ENCODE results near the gene HACE1.

The HACE1 gene

DNA sequence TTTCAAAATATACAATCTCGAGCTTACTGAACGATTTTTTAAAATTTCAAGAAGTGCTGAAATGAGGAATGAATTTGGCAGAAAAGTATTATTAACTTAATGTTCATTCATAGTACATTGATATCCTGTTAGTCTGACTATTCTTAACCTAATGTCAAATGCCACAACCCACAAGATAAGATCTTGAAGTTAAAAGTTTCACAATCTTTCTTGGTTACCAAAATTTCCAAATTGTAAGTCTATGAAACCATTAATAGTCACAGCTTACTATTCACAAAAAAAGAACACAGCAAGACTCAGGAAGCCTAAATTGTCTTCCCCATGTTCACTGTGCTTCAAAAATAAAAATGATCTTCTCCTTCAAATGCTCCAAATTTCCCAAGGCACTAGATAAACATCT lies 71.3 kb downstream of the HACE1 start (continued):
- TF ChIP-seq ZNF174 (tag by site-specific recombination; IDR thresholded peaks at IDR 0.05), result no peak

DNA sequence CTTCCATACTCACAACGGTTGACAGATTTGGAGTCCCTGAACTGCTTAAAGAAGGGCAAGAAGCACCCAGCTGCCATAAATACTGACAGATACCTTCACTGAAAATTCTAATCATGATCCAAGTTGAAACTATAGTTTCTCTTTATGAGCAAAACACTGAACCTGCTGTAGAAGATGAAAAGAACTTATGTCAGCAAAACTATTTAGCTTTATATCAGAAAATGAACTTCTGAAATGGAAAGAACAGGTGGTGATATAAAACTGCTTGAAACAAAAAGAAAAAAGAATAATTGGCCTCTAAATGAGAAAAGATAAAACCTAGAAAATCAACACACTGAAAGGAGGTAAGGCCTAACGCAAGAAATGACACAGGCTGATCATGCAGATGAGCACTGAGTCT lies 72.4 kb downstream of the HACE1 start:
- CTCF ChIA-PET, result interaction anchor here (0.7 kb wide), 1 partner anchor 169 kb away, joined by 5 read pairs; the partner anchor contains the start of gene LIN28B
- Histone ChIP-seq H3K9me3 (ENCODE audit: control insufficient read depth, insufficient read depth, low read depth, low read length) (no peaks in the 10 kb centered on the region), H3K36me3 (ENCODE audit: control insufficient read depth in 2 of 2, insufficient read depth in 1 of 2, low read length in 2 of 2) (peaks cover under 1 to 22% of the 10 kb centered on the region in 2 experiments), H3K4me3 (ENCODE audit: low read depth, low read length) (no peak overlapping the region), H3K4me1 (ENCODE audit: control insufficient read depth, insufficient read depth, low read length) (no peaks in the 10 kb centered on the region), H3K27ac (ENCODE audit: extremely low read depth, low read depth, low read length) (no peak overlapping the region)
- TF ChIP-seq, protein P1, sequence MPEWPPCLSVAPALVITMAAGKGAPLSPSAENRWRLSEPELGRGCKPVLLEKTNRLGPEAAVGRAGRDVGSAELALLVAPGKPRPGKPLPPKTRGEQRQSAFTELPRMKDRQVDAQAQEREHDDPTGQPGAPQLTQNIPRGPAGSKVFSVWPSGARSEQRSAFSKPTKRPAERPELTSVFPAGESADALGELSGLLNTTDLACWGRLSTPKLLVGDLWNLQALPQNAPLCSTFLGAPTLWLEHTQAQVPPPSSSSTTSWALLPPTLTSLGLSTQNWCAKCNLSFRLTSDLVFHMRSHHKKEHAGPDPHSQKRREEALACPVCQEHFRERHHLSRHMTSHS (tag by site-specific recombination; IDR thresholded peaks at IDR 0.05), result no peak
- TF ChIP-seq ZNF423 (tag by site-specific recombination; IDR thresholded peaks at IDR 0.05), result no peak
- no peak for TF ChIP-seq ZFP41 (tag by site-specific recombination; IDR thresholded peaks at IDR 0.05; ENCODE audit: borderline replicate concordance)
- TF ChIP-seq ZNF837 (tag by site-specific recombination; IDR thresholded peaks at IDR 0.05), result no peak
- TF ChIP-seq, protein P2, sequence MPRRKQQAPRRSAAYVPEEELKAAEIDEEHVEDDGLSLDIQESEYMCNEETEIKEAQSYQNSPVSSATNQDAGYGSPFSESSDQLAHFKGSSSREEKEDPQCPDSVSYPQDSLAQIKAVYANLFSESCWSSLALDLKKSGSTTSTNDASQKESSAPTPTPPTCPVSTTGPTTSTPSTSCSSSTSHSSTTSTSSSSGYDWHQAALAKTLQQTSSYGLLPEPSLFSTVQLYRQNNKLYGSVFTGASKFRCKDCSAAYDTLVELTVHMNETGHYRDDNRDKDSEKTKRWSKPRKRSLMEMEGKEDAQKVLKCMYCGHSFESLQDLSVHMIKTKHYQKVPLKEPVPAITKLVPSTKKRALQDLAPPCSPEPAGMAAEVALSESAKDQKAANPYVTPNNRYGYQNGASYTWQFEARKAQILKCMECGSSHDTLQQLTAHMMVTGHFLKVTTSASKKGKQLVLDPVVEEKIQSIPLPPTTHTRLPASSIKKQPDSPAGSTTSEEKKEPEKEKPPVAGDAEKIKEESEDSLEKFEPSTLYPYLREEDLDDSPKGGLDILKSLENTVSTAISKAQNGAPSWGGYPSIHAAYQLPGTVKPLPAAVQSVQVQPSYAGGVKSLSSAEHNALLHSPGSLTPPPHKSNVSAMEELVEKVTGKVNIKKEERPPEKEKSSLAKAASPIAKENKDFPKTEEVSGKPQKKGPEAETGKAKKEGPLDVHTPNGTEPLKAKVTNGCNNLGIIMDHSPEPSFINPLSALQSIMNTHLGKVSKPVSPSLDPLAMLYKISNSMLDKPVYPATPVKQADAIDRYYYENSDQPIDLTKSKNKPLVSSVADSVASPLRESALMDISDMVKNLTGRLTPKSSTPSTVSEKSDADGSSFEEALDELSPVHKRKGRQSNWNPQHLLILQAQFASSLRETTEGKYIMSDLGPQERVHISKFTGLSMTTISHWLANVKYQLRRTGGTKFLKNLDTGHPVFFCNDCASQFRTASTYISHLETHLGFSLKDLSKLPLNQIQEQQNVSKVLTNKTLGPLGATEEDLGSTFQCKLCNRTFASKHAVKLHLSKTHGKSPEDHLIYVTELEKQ (tag by site-specific recombination; IDR thresholded peaks at IDR 0.05; ENCODE audit: borderline replicate concordance), result no peak
- TF ChIP-seq, protein P3, sequence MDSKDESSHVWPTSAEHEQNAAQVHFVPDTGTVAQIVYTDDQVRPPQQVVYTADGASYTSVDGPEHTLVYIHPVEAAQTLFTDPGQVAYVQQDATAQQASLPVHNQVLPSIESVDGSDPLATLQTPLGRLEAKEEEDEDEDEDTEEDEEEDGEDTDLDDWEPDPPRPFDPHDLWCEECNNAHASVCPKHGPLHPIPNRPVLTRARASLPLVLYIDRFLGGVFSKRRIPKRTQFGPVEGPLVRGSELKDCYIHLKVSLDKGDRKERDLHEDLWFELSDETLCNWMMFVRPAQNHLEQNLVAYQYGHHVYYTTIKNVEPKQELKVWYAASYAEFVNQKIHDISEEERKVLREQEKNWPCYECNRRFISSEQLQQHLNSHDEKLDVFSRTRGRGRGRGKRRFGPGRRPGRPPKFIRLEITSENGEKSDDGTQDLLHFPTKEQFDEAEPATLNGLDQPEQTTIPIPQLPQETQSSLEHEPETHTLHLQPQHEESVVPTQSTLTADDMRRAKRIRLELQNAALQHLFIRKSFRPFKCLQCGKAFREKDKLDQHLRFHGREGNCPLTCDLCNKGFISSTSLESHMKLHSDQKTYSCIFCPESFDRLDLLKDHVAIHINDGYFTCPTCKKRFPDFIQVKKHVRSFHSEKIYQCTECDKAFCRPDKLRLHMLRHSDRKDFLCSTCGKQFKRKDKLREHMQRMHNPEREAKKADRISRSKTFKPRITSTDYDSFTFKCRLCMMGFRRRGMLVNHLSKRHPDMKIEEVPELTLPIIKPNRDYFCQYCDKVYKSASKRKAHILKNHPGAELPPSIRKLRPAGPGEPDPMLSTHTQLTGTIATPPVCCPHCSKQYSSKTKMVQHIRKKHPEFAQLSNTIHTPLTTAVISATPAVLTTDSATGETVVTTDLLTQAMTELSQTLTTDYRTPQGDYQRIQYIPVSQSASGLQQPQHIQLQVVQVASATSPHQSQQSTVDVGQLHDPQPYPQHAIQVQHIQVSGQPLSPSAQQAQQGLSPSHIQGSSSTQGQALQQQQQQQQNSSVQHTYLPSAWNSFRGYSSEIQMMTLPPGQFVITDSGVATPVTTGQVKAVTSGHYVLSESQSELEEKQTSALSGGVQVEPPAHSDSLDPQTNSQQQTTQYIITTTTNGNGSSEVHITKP (tag by site-specific recombination; IDR thresholded peaks at IDR 0.05), result no peak
- no peak for TF ChIP-seq ZNF629 (tag by site-specific recombination; IDR thresholded peaks at IDR 0.05)
- POLR2A ChIA-PET, result no interaction called here

DNA sequence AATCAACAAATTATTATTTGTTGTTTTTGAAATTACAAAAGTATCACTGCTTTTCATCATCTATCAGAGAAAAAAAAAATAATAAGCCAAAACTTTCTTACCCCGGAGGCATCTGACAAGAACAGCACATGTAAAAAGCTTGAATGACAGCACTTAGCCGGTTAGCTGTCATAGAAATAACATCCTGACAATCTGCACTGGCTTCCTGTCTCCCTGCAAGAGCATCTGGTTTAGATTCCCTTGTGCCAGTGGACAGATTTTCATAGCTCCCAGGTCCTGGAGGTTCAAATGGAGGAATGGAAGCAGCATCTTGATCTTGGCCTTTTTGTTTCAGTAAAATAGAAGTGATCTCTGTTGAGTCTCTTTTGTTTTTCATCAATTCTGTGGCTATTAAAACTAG lies 74.8 kb downstream of the HACE1 start:
- POLR2A ChIA-PET, result no interaction called here
- H3K4me3 ChIP-seq (ENCODE audit: low read depth, low read length), result no peak overlapping the region
- TF ChIP-seq ZNF677 (tag by site-specific recombination; IDR thresholded peaks at IDR 0.05), result 0 out of 2 replicates have a peak, but pooled peaks have one; percentile 37
- TF ChIP-seq, protein P1 (tag by site-specific recombination; IDR thresholded peaks at IDR 0.05), result no peak
- peaks cover 3 to 32% of the 10 kb centered on the region in 2 experiments for H3K36me3 ChIP-seq (ENCODE audit: control insufficient read depth in 2 of 2, insufficient read depth in 1 of 2, low read length in 2 of 2)
- no peaks in the 10 kb centered on the region for H3K9me3 ChIP-seq (ENCODE audit: control insufficient read depth, insufficient read depth, low read depth, low read length)
- no peaks in the 10 kb centered on the region for H3K4me1 ChIP-seq (ENCODE audit: control insufficient read depth, insufficient read depth, low read length)
- no peak overlapping the region for H3K27ac ChIP-seq (ENCODE audit: extremely low read depth, low read depth, low read length)
- CTCF ChIA-PET, result no interaction called here

DNA sequence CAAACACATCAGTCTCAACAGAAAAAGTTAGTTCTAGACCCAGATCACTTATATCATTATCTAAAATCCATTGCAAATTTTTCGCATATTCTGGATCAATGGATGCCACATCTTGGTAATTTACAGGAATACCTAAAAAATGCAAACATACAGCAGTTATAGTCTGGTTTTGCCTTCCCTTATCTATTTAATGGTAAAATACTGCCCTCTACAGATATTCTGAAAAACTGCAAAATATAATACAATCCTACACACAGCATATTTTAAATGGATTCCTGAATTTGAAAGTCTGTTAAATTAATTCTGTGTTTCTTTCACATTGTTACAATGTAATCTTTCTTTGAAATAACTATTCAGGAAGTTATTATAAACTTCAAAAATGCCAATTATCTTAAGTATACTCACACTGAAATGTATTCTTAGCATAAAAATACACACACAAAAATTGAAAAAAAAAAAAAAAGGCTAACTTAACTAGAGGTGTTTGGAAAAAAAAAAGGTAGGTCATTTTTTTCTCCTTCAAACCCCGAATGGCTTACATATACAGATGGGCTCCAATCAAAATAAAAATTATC lies 88.4 kb downstream of the HACE1 start:
- no peaks in the 10 kb centered on the region for H3K9me3 ChIP-seq (ENCODE audit: control insufficient read depth, insufficient read depth, low read depth, low read length)
- H3K4me3 ChIP-seq (ENCODE audit: low read depth, low read length), result no peak overlapping the region
- H3K4me1 ChIP-seq (ENCODE audit: control insufficient read depth, insufficient read depth, low read length), result no peaks in the 10 kb centered on the region
- TF ChIP-seq ZNF121 (tag by site-specific recombination; IDR thresholded peaks at IDR 0.05), result no peak
- peak; percentile 63 for TF ChIP-seq ZNF654 (tag by site-specific recombination; IDR thresholded peaks at IDR 0.05; ENCODE audit: low read depth)
- H3K27ac ChIP-seq (ENCODE audit: extremely low read depth, low read depth, low read length), result no peak overlapping the region
- H3K36me3 ChIP-seq (ENCODE audit: control insufficient read depth in 2 of 2, insufficient read depth in 1 of 2, low read length in 2 of 2), result peaks cover 8 to 12% of the 10 kb centered on the region in 2 experiments; a peak in 2 of 3 replicates
- ChIA-PET POLR2A (no interaction called here), CTCF (interaction anchor here (0.6 to 6.4 kb wide), 13 partner anchors 16 to 244 kb away, joined by 3 to 55 read pairs (median 4); no protein-coding TSS in a partner anchor)
